ENCODE measurements around the gene EPHB1. TPM values are rescaled to one million over a fixed set of nuclear protein-coding genes. Genes with fewer than 3 reads are reported as not detected.

Gene EPHB1
- total and polyA plus RNA-seq, 2 donors (not counting 3 experiments of a cell fraction or from before 2014, with no cell fraction given) = 1.3 to 5.2 TPM

- Histone ChIP-seq H3K27me3 (ENCODE audit: control insufficient read depth in 2 of 2, insufficient read depth in 2 of 2, low read length in 2 of 2) (no peaks in the 10 kb centered on the region), H3K9me3 (replicated peaks; ENCODE audit: control insufficient read depth, insufficient read depth, low read length) (peaks cover 2% of the 10 kb centered on the region), H3K4me1 (ENCODE audit: control insufficient read depth, extremely low read depth, insufficient read depth, low read length) (no peaks in the 10 kb centered on the region), H3K4me2 (ENCODE audit: insufficient read depth, low read length) (no peak overlapping the region), H3K9me1 (replicated peaks; ENCODE audit: control insufficient read depth, extremely low read depth, insufficient read depth, low read length) (no peaks in the 10 kb centered on the region), H3K9ac (replicated peaks; ENCODE audit: extremely low read depth, insufficient read depth, low read length) (no peak overlapping the region), H3K36me3 (ENCODE audit: control insufficient read depth in 2 of 2, extremely low read depth in 1 of 2, insufficient read depth in 2 of 2, low read length in 2 of 2) (no peaks in the 10 kb centered on the region), H2AFZ (ENCODE audit: low read depth, low read length) (no peak overlapping the region), H3K4me3 (replicated peaks in 1 of 3; ENCODE audit: insufficient read depth in 1 of 3, low read depth in 1 of 3, low read length in 3 of 3) (no peak overlapping the region), H3K79me2 (ENCODE audit: control insufficient read depth, insufficient read depth, low read length) (no peaks in the 10 kb centered on the region), H4K20me1 (replicated peaks; ENCODE audit: control insufficient read depth, extremely low read depth, insufficient read depth, low read length) (no peaks in the 10 kb centered on the region), H3K27ac (ENCODE audit: insufficient read depth, low read depth, low read length) (no peak overlapping the region)
- FAIRE-seq (no peak), DNase-seq (ENCODE audit: low read depth, low spot score) (no peak)
- TF ChIP-seq EZH2 (IDR thresholded peaks at IDR 0.05; ENCODE audit: borderline replicate concordance, low read depth, low read length, severe bottlenecking) = no peak
- no peak for TF ChIP-seq FOS (IDR thresholded peaks at IDR 0.05; ENCODE audit: borderline replicate concordance, insufficient read depth, low read length)
- TF ChIP-seq POLR2AphosphoS5 (IDR thresholded peaks at IDR 0.05; ENCODE audit: insufficient read depth, low read depth, low read length) = no peak
- TF ChIP-seq, protein P1, sequence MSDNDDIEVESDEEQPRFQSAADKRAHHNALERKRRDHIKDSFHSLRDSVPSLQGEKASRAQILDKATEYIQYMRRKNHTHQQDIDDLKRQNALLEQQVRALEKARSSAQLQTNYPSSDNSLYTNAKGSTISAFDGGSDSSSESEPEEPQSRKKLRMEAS (IDR thresholded peaks at IDR 0.05; ENCODE audit: insufficient read depth, insufficient read length) = no peak
- TF ChIP-seq JUN (IDR thresholded peaks at IDR 0.05; ENCODE audit: borderline replicate concordance, insufficient read depth, insufficient read length, low read depth) = no peak
- no peak for TF ChIP-seq GATA2 (IDR thresholded peaks at IDR 0.05; ENCODE audit: insufficient read depth, insufficient read length, low read depth, low read length)
- TF ChIP-seq MYC (IDR thresholded peaks at IDR 0.05; ENCODE audit: low read depth, low read length) = no peak
- no peak for TF ChIP-seq POLR2A (IDR thresholded peaks at IDR 0.05; ENCODE audit: low read depth, low read length)
- TF ChIP-seq, protein P2, sequence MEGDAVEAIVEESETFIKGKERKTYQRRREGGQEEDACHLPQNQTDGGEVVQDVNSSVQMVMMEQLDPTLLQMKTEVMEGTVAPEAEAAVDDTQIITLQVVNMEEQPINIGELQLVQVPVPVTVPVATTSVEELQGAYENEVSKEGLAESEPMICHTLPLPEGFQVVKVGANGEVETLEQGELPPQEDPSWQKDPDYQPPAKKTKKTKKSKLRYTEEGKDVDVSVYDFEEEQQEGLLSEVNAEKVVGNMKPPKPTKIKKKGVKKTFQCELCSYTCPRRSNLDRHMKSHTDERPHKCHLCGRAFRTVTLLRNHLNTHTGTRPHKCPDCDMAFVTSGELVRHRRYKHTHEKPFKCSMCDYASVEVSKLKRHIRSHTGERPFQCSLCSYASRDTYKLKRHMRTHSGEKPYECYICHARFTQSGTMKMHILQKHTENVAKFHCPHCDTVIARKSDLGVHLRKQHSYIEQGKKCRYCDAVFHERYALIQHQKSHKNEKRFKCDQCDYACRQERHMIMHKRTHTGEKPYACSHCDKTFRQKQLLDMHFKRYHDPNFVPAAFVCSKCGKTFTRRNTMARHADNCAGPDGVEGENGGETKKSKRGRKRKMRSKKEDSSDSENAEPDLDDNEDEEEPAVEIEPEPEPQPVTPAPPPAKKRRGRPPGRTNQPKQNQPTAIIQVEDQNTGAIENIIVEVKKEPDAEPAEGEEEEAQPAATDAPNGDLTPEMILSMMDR (IDR thresholded peaks at IDR 0.05; ENCODE audit: extremely low read depth in 1 of 2, insufficient read depth in 1 of 2, low read depth in 1 of 2, low read length in 2 of 2) = no peak
- no TSS peak for BruUV-seq (replicated peaks)
- dilution Hi-C loops (cut with MboI; ENCODE audit: extremely low pct_ligation_motif_present, low sequenced_read_pairs) = no loop called here
- intact Hi-C loops (cut with micrococcal nuclease) = no loop called here
- ChIA-PET POLR2A (no interaction called here), CTCF (no interaction called here)
Observed at GRCh38 chr3:135168822-135169221, 373.8 kb downstream of the EPHB1 start.
